22Rv1 (cell line): ENCODE data around the gene SCARF1.

Source experiments
- ZFX ChIP-seq: fragments of 450-650 bp; IDR thresholded peaks from 2 replicates; pipeline ENCODE4 v1.6.1; 2017; ENCODE audit warnings: antibody characterized with exemption, borderline replicate concordance
- TF ChIP-seq, protein P1 (sequence below): fragments of 450-650 bp; IDR thresholded peaks from 2 replicates; pipeline ENCODE4 v1.5.1; 2017; ENCODE audit warnings: mild to moderate bottlenecking

DNA sequence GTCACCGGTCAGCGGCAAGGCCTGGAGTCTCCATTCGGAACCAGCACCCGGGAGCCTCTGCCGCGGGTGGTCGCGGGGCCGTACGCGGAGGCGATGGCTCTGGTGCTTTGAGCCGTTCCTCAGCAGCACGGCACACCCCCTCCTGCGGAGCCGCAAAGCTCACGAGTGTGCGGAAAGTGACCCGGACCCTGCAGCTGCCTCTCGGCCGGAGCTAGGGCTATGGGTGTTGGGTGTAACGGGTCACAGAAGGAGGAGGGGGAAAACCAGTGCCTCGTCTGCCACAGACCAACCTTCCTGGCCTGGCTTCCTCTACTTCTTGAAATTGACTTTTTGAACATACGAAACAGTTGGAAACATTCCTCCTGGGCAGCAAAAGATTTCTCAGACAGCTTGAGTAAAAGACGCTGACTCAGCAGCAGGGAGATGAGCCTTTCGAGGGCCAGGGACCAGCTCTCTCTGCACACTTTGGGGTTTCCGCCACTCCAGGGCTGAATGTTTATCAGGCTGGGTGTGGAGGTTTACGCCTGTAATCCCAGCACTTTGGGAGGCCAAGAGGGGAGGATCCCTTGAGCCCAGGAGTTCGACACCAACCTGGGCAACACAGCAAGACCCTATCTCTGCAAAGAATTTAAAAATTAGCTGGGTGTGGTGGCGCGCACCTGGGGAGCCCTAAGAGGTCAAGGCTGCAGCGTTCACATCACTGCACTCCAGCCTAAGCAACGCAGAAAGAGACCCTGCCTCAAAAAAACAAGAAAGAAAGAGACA, 56.5 kb downstream of the SCARF1 start:
- TF ChIP-seq, protein P1, sequence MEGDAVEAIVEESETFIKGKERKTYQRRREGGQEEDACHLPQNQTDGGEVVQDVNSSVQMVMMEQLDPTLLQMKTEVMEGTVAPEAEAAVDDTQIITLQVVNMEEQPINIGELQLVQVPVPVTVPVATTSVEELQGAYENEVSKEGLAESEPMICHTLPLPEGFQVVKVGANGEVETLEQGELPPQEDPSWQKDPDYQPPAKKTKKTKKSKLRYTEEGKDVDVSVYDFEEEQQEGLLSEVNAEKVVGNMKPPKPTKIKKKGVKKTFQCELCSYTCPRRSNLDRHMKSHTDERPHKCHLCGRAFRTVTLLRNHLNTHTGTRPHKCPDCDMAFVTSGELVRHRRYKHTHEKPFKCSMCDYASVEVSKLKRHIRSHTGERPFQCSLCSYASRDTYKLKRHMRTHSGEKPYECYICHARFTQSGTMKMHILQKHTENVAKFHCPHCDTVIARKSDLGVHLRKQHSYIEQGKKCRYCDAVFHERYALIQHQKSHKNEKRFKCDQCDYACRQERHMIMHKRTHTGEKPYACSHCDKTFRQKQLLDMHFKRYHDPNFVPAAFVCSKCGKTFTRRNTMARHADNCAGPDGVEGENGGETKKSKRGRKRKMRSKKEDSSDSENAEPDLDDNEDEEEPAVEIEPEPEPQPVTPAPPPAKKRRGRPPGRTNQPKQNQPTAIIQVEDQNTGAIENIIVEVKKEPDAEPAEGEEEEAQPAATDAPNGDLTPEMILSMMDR = no peak
- TF ChIP-seq ZFX = no peak
